SK-N-SH (cell line): Measurements from ENCODE around the gene CLDN6. TPM values are rescaled to one million over a fixed set of nuclear protein-coding genes. Genes with fewer than 3 reads are reported as not detected.

Experiments
- CTCF ChIA-PET: fragments of 300-600, 350-600 bp; formaldehyde crosslinking; extraction: SDS; loops from one replicate; lab custom pipeline; 2021; lab: Yijun Ruan, JAX
- POLR2A ChIA-PET: fragments of 350-600 bp; sonication (Branson Sonifier 250); formaldehyde crosslinking; extraction: SDS; loops from one replicate; lab custom pipeline; 2020; ENCODE audit warnings: antibody characterized with exemption, inconsistent platforms; lab: Yijun Ruan, JAX
- DNase-seq: peaks from one replicate; pipeline ENCODE4 v3.0.0; 2012
- H2AFZ ChIP-seq: fragments of 200-600 bp; sonication (generic); 2 replicates; pipeline ENCODE4 v1.8.1; 2016; ENCODE audit warnings: antibody characterized with exemption, mild to moderate bottlenecking, low read depth
- H3F3A ChIP-seq: fragments of 200-600 bp; sonication (generic); replicated peaks from 2 replicates; pipeline ENCODE3; 2016; ENCODE audit warnings: antibody characterized with exemption, mild to moderate bottlenecking; ENCODE audit not compliant: insufficient read depth
- H3K27ac ChIP-seq, 2 experiments: fragments of 200-500 bp in 1 of 2; fragments of 200-600 bp in 1 of 2; sonication (Bioruptor generic) in 1 of 2; sonication (generic), shearing (Covaris generic) in 1 of 2; 2 replicates each; pipeline versions ENCODE4 v1.5.1 to v1.6.1; 2014 to 2016; ENCODE audit warnings: low read depth in 2 of 2, inconsistent platforms in 1 of 2, low read length in 1 of 2, mild to moderate bottlenecking in 1 of 2, mixed read lengths in 1 of 2
- H3K27me3 ChIP-seq: fragments of 200-600 bp; sonication (generic), shearing (Covaris generic); 2 replicates; pipeline ENCODE4 v1.6.1; 2016; ENCODE audit warnings: mixed run types; ENCODE audit not compliant: insufficient read depth
- H3K36me3 ChIP-seq, 2 experiments: fragments of 200-500 bp in 1 of 2; fragments of 200-600 bp in 1 of 2; sonication (Bioruptor generic) in 1 of 2; sonication (generic) in 1 of 2; replicated peaks in 1 of 2; 2 replicates each; pipeline versions ENCODE3 to v1.5.1; 2014 to 2016; ENCODE audit warnings: low read length in 1 of 2, mild to moderate bottlenecking in 1 of 2; ENCODE audit not compliant: insufficient read depth in 2 of 2, control insufficient read depth in 1 of 2
- H3K4me1 ChIP-seq, 2 experiments: fragments of 200-500 bp in 1 of 2; fragments of 200-600 bp in 1 of 2; sonication (Bioruptor generic) in 1 of 2; sonication (generic), shearing (Covaris generic) in 1 of 2; 2 replicates each; pipeline versions ENCODE4 v1.5.1 to v1.6.1; 2014 to 2016; ENCODE audit warnings: low read depth in 1 of 2, low read length in 1 of 2, mixed run types in 1 of 2; ENCODE audit not compliant: insufficient read depth in 2 of 2, control insufficient read depth in 1 of 2
- H3K4me2 ChIP-seq: fragments of 200-600 bp; sonication (generic), shearing (Covaris generic); 2 replicates; pipeline ENCODE4 v1.6.1; 2017; ENCODE audit warnings: mixed run types
- H3K4me3 ChIP-seq, 2 experiments: fragments of 200-500 bp in 1 of 2; fragments of 200-600 bp in 1 of 2; sonication (Bioruptor generic) in 1 of 2; sonication (generic), shearing (Covaris generic) in 1 of 2; 2 replicates each; pipeline versions ENCODE4 v1.5.1 to v1.8.1; 2014 to 2016; ENCODE audit warnings: low read depth in 2 of 2, inconsistent platforms in 1 of 2, low read length in 1 of 2, mild to moderate bottlenecking in 1 of 2, mixed read lengths in 1 of 2, moderate library complexity in 1 of 2
- H3K79me2 ChIP-seq: fragments of 200-600 bp; sonication (generic); 2 replicates; pipeline ENCODE4 v1.8.1; 2017; ENCODE audit warnings: mild to moderate bottlenecking; ENCODE audit not compliant: insufficient read depth
- H3K9ac ChIP-seq: fragments of 200-600 bp; sonication (generic); 2 replicates; pipeline ENCODE4 v1.6.1; 2017; ENCODE audit warnings: mixed run types
- H3K9me2 ChIP-seq: fragments of 200-600 bp; sonication (generic); 2 replicates; pipeline ENCODE4 v1.6.1; 2017; ENCODE audit warnings: mixed run types
- H3K9me3 ChIP-seq: fragments of 200-600 bp; sonication (generic); 2 replicates; pipeline ENCODE4 v1.6.1; 2017; ENCODE audit warnings: mixed run types, mild to moderate bottlenecking, moderate library complexity
- H4K20me1 ChIP-seq: fragments of 200-600 bp; sonication (generic); 2 replicates; pipeline ENCODE4 v1.6.1; 2017; ENCODE audit warnings: mild to moderate bottlenecking, mixed run types; ENCODE audit not compliant: insufficient read depth
- ELF1 ChIP-seq: IDR thresholded peaks from 2 replicates; pipeline ENCODE4 v1.4.0; 2012
- EZH2phosphoT487 ChIP-seq: fragments of 200-600 bp; sonication (generic); IDR thresholded peaks from 2 replicates; pipeline ENCODE4 v1.6.1; 2017; ENCODE audit warnings: low read depth, mixed run types, mild to moderate bottlenecking, antibody characterized with exemption, moderate library complexity, borderline replicate concordance
- JUND ChIP-seq: IDR thresholded peaks from 2 replicates; pipeline ENCODE4 v1.4.0; 2012
- POLR2AphosphoS5 ChIP-seq: IDR thresholded peaks from 2 replicates; pipeline ENCODE4 v1.6.1; 2012; ENCODE audit warnings: low read depth, low read length
- RCOR1 ChIP-seq: fragments of 150-350 bp; IDR thresholded peaks from 2 replicates; pipeline ENCODE4 v1.6.1; 2017; ENCODE audit warnings: antibody characterized with exemption, low read length
- RFX5 ChIP-seq: IDR thresholded peaks from 2 replicates; pipeline ENCODE4 v1.6.1; 2012; ENCODE audit warnings: mild to moderate bottlenecking, improper control_type of control experiment, low read length
- TAF1 ChIP-seq: IDR thresholded peaks from 2 replicates; pipeline ENCODE4 v1.6.1; 2012; ENCODE audit warnings: low read depth, mild to moderate bottlenecking, low read length, moderate library complexity, borderline replicate concordance
- TCF12 ChIP-seq: IDR thresholded peaks from 2 replicates; pipeline ENCODE4 v1.4.0; 2012
- WGBS: methylation state at CpG from one replicate; pipeline ENCODE4 v1.1.6; 2017; ENCODE audit warnings: low lambda C conversion rate; 5-methylcytosine and 5-hydroxymethylcytosine counted together
- polyA plus RNA-seq, 3 experiments: library from polyadenylated mRNA; depleted of rRNA; stranded (reverse); fragments of >200 nt; gene quantifications; 2 replicates each; pipeline ENCODE4 v1.2.3, GENCODE V29; 2012
- TF ChIP-seq, protein P1 (sequence below): fragments of 150-350 bp; IDR thresholded peaks from 2 replicates; pipeline ENCODE4 v1.6.1; 2016; ENCODE audit warnings: mild to moderate bottlenecking, low read depth, low read length
- TF ChIP-seq, protein P2 (sequence below): IDR thresholded peaks from 2 replicates; pipeline ENCODE4 v1.4.0; 2012; ENCODE audit warnings: low read depth

CLDN6 gene
- polyA plus RNA-seq, 1 of the 3 experiments (the other 2 are of a cell fraction): 0.20 TPM

DNA sequence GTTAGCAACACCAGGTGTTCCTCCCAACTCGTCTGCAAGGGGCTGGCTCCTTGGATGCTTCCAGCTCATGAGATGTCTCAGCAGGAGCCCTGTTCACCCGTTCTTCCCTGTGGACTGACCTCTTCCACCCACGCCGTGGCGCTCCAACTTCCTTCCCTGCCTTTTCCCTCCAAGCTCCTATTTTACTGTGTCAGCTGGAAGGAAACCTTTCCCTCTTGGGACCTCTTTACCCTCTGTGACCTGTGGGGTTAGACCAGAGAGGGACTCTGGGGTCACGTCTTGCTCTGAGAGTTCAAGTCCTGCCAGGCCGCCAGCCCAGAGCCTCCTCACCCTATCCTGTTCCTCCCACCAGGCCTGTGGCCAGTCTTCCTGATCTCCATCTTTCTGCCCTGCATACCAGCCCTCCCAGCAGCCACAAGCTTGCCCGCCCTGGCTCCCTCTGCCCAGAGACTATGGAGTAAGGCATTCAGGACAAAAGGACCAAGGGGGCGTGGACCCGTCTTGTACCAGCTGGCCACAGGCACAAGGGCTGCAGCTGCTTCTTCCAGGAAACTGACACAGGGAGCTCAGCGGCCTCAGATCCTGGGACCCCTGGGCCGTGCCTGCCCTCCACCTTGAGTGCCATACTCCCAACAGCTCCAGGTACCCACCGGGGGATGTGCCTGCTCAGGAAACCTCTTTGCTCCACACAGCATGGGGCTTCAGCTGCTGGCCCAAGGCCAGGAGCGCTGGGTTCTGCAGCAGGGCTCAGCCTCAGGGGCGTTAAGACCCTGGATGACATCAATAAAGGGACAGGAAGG is 45.8 kb downstream of the CLDN6 start:
- POLR2A ChIA-PET: no interaction called here
- Histone ChIP-seq H3K4me1 (peaks cover 0 to 36% of the 10 kb centered on the region in 2 experiments; a peak in 1 of 4 replicates), H3K9ac (no peak overlapping the region), H3K9me3 (no peaks in the 10 kb centered on the region), H3K27ac (no peak overlapping the region; a peak in 1 of 4 replicates), H3K4me2 (no peak overlapping the region), H3K79me2 (no peaks in the 10 kb centered on the region; the same call in 1 of the 2 replicates), H2AFZ (no peak overlapping the region), H4K20me1 (peaks cover 31% of the 10 kb centered on the region; the same call in 1 of the 2 replicates), H3K27me3 (no peaks in the 10 kb centered on the region), H3F3A (peaks cover 8% of the 10 kb centered on the region), H3K36me3 (no peaks in the 10 kb centered on the region), H3K4me3 (no peak overlapping the region), H3K9me2 (no peaks in the 10 kb centered on the region)
- CTCF ChIA-PET: interaction anchor here (0.5 to 2.3 kb wide), 8 partner anchors 9 to 59 kb away, joined by 3 to 12 read pairs (median 4); partner anchors contain the start of gene KREMEN2
- WGBS: 76% methylated on average over 11 of the region's 15 CpGs
- DNase-seq: no peak
- no peak for TF ChIP-seq TCF12
- TF ChIP-seq, protein P1, sequence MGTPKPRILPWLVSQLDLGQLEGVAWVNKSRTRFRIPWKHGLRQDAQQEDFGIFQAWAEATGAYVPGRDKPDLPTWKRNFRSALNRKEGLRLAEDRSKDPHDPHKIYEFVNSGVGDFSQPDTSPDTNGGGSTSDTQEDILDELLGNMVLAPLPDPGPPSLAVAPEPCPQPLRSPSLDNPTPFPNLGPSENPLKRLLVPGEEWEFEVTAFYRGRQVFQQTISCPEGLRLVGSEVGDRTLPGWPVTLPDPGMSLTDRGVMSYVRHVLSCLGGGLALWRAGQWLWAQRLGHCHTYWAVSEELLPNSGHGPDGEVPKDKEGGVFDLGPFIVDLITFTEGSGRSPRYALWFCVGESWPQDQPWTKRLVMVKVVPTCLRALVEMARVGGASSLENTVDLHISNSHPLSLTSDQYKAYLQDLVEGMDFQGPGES: no peak
- TF ChIP-seq JUND: no peak

DNA sequence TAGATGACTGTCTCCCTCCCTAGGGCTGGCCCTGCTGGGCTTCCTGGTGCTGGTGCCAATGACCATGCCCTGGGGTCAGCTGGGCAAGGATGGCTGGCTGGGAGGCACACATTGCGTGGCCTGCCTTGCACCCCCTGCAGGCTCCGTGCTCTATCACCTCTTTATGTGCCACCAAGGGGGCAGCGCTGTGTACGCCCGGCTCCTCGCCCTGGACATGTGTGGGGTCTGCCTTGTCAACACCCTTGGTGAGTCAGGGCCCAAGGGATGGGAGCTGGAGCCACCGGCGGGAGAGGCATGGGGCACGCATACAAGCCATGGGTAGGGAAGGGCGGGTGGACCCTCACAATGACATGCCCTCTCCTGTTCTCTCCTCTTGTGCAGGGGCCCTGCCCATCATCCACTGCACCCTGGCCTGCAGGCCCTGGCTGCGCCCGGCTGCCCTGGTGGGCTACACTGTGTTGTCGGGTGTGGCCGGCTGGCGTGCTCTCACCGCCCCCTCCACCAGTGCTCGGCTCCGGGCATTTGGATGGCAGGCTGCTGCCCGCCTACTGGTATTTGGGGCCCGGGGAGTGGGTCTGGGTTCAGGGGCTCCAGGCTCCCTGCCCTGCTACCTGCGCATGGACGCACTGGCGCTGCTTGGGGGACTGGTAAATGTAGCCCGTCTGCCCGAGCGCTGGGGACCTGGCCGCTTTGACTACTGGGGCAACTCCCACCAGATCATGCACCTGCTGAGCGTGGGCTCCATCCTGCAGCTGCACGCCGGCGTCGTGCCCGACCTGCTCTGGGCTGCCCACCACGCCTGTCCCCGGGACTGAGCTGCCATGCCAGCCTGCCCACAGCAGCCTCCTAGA is 46.6 kb downstream of the CLDN6 start:
- WGBS: 95% methylated on average over 17 of the region's 35 CpGs
- CTCF ChIA-PET: interaction anchor here (0.5 to 2.0 kb wide), 8 partner anchors 8 to 52 kb away, joined by 3 to 12 read pairs (median 4); partner anchors contain the start of gene KREMEN2

More for the DNA sequence above, 46.6 kb downstream of the CLDN6 start:
- H2AFZ ChIP-seq: no peak overlapping the region
- peaks cover 8% of the 10 kb centered on the region for H3F3A ChIP-seq
- H3K27ac ChIP-seq: no peak overlapping the region; a peak in 1 of 4 replicates
- no peaks in the 10 kb centered on the region for H3K36me3 ChIP-seq
- no peak overlapping the region for H3K9ac ChIP-seq
- no peak overlapping the region for H3K4me3 ChIP-seq
- no peaks in the 10 kb centered on the region for H3K9me3 ChIP-seq
- H3K4me1 ChIP-seq: peaks cover 0 to 36% of the 10 kb centered on the region in 2 experiments; a peak in 1 of 4 replicates
- DNase-seq: no peak
- POLR2A ChIA-PET: no interaction called here
- no peak for TF ChIP-seq ELF1
- no peak for TF ChIP-seq POLR2AphosphoS5
- TF ChIP-seq, protein P2, sequence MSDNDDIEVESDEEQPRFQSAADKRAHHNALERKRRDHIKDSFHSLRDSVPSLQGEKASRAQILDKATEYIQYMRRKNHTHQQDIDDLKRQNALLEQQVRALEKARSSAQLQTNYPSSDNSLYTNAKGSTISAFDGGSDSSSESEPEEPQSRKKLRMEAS: no peak
- no peak for TF ChIP-seq RCOR1
- no peak for TF ChIP-seq TAF1
- TF ChIP-seq RFX5: no peak
- TF ChIP-seq EZH2phosphoT487: no peak
- H3K9me2 ChIP-seq: no peaks in the 10 kb centered on the region
- no peaks in the 10 kb centered on the region for H3K27me3 ChIP-seq
- H3K4me2 ChIP-seq: peak overlapping the region; percentile 96
- H4K20me1 ChIP-seq: peaks cover 31% of the 10 kb centered on the region; the same call in 1 of the 2 replicates
- no peaks in the 10 kb centered on the region; the same call in 1 of the 2 replicates for H3K79me2 ChIP-seq
